Activated T-helper 2 cell treated with anti-CD3 and anti-CD28 coated beads, Interferon-gamma antibody, Interleukin-2, Interleukin-4, amounts not matched to agents 10 μg/mL and 5 μg/mL and 100 μg/mL, durations not matched to agents 14 hours and 24 hours and 36 hours (primary cell): Measurements from ENCODE around the gene PTGR3. TPM values are rescaled to one million over a fixed set of nuclear protein-coding genes. Genes with fewer than 3 reads are reported as not detected.

Experiments used
- total RNA-seq: library from RNA; stranded (reverse); gene quantifications from 2 replicates; pipeline ENCODE4 v1.2.3, GENCODE V29; 2022

Gene PTGR3
- total RNA-seq, 1 donor from 2014 or later = 26.0 TPM

Other genes starting within 250 kb of the PTGR3 start
- gene TSHZ1, start 1.7 kb upstream of the PTGR3 start, total RNA-seq = 11.5 and 12.0 TPM in 2 replicates
- not detected in 2 replicates for gene SMIM21, start 218.6 kb upstream of the PTGR3 start, total RNA-seq